DMS114 treated with DMSO at 0.1 percent for 48 hours (cell line): ENCODE data around the gene SUPT20HL1.
"Not testable (repeated sequence)": the region's sequence is repeated elsewhere in the genome, so short reads cannot be mapped to it uniquely, and the experiment has no call there.

ENCODE experiments used
- DNase-seq: peaks from one replicate; lab custom pipeline; 2025; ENCODE audit not compliant: unreplicated experiment; lab: John Stamatoyannopoulos, UW

Gene SUPT20HL1

GRCh38 chrX:24360272-24360671 is at the start of gene SUPT20HL1:
Gene SUPT20HL1 (plus strand): TSS chrX:24360639. CDS start chrX:24362761, 2,122 bp downstream.
- no peak for DNase-seq

GRCh38 chrX:24310916-24311315 is 49.5 kb upstream of the SUPT20HL1 start:
- not testable (repeated sequence) for DNase-seq

- DNase-seq: not testable (repeated sequence)
Observed at GRCh38 chrX:24311507-24312248, 48.8 kb upstream of the SUPT20HL1 start.

- DNase-seq: not testable (repeated sequence)
Observed at GRCh38 chrX:24312249-24312607, 48.2 kb upstream of the SUPT20HL1 start.

DNA sequence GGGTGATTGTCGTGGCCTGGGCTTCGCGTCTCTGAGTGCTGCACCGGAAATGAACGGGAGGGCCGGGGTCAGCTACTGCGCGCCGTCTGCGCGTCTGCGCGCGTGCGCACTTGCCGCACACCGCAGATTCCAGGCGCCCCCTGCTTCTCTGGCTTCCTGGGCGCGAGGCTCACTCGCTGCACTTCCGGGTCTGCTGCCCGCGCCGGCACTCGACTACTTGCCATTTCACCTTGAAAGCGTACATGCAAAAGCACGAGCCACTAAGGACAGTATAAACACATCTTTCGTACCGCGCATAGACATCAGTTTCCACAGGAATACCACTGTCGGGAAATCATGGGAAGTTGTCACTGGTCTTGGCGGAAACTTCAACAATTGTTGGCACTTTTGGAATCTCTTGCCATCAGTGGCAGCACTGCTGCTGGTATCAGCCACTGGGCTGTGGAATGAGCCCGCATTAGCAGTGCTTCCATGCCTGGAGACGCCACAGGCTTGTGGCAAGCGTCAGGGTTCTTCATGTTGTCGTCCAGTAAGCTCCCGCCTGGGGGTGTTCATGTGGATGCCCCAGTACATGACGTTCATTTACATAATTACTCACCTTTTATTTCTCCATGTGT is 46.3 kb upstream of the SUPT20HL1 start, which contains the start of gene SUPT20HL2:
TSS of gene SUPT20HL2 (minus strand) at position 51 of the 617 bp plus-strand sequence. CDS start 754 bp downstream, outside the sequence.
- no peak for DNase-seq

DNA sequence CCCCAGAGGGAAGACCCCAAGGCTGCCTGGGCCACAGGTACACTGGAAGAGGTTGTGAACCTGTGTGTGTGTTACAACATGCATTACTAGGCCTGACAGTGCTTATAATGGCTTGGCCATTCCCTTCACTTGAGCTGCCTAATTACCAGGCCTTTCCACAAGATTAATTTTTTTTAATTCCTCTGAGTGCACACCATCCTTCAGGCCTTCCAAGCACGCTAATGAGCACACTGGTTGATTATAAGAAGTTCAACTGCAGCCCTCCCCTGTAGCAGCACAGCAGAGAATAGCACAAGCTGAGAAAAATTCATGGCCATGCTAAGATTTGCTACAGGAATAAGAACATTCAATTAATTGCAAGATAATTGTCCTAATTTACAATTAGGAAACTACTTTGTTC is 44.3 kb upstream of the SUPT20HL1 start:
- no peak for DNase-seq

GRCh38 chrX:24317567-24317966 is 42.9 kb upstream of the SUPT20HL1 start:
- no peak for DNase-seq

- no peak for DNase-seq
Observed at GRCh38 chrX:24321741-24322395, 38.6 kb upstream of the SUPT20HL1 start.

- DNase-seq: no peak
Observed at GRCh38 chrX:24325231-24325630, 35.2 kb upstream of the SUPT20HL1 start.

DNA sequence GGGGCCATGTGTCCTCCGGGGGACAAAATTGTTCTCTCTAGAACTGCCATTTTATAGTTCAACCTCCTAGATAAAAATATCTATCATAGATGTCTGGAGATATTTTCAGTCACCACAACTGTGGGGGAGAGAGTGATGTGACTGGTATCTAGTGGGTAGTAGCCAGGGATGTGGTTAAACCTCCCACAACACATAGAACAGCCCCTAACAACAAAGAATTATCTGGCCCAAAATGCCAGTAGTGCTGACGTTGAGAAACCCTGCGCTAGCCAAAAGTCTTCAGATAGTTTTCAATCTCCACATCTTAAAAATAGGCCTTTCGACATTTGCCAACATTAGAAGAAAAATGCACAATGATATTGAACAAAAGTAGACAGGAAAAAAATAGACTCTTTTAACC is 27.6 kb upstream of the SUPT20HL1 start:
- DNase-seq: no peak

DNA sequence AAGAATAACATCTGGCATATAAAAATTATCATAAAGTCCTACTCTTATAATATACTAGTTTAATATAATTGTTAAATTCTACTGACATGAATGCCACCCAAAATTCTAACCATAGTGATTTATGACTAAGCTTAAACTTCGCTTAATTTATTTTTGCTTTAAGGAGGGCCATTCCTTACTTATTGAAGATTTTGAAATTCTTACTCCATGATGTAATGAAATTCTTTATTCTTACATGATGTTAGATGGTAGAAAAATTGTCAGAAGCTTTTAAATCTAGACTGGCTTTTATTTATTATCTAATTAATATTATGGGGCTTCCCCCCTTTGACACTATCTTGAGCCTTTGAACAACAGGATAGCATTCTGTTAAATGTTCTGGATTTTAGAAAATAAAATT is 27.1 kb upstream of the SUPT20HL1 start:
- DNase-seq: no peak

DNA sequence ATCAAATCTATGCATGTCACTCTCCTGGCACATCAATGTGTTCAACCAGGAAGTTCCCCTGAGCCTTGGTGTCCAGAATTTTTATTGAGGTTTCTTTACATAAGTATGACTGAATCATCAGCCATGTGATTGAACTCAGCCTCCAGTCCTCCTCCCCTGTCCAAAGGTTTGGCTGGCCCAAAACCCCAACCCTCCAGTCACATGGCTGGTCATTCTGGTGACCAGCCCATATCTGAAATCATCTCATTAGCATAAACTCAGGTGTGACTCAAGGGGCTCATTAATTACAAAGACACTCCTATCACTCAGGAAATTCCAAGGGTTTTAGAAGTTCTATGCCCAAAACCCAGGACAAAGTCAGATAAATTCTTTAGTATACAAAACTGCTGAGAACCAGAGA is 26.0 kb upstream of the SUPT20HL1 start:
- no peak for DNase-seq

- no peak for DNase-seq
Observed at GRCh38 chrX:24335871-24336270, 24.6 kb upstream of the SUPT20HL1 start.

GRCh38 chrX:24339911-24340310 is 20.5 kb upstream of the SUPT20HL1 start:
- no peak for DNase-seq

- DNase-seq: no peak
Observed at GRCh38 chrX:24340501-24340900, 19.9 kb upstream of the SUPT20HL1 start.

DNA sequence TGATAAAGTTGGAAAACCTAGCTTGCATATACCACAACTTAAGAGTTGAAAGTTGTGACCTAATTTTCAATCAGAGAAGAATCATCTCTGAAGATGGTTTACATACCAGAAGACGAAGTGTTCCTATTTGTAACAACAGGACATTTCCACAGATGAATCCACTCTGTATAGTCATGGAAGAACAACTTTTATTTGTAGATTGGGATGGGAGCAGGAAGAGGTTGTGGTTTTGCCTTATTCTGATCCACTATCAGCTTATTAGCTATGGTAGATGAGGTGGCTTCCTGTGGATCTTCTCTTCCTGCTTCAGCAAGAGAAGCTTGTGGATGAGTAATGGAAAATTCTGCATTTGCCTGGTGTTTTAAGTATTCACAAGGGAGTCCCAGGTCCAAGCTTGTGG is 18.6 kb upstream of the SUPT20HL1 start:
- no peak for DNase-seq

GRCh38 chrX:24343719-24344118 is 16.7 kb upstream of the SUPT20HL1 start:
- DNase-seq: no peak

GRCh38 chrX:24347881-24348280 is 12.6 kb upstream of the SUPT20HL1 start:
- no peak for DNase-seq

DNA sequence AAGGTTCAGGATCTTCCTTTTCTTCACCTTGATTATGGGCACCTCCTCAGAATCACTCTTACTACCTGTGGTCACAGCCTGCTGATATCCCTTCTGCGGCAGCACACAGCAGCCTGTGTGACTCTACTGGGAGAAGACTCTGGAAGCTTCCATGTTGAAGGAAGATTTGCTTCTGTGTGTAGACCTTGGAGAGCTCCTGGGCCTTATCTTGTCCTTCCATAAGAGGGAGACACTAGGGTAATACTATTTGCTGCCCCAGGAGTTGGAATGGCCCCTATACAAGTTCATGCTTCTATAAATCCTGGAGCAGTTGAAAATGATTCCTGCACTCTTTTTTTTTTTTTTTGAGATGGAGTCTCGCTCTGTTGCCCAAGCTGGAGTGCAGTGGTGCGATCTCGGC is 10.2 kb upstream of the SUPT20HL1 start:
- no peak for DNase-seq

DNA sequence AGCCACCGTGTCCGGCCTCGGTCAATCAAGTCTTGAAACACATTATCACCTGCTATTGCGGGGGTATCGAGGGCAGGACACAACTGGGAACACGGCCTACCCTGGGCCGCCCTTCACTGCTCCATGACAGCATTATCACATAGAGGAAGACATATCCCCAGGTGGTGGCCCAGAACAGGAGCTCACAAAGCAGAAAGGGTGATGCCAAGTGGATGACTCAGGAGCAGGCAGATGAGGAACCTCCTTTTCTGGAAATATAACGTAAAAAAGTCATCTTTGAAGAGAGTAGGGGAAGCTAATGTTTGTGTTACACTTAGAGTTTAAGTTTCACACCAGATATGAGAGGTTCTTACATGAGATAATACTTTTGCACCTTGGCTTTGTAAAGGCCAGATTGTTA is 5.3 kb upstream of the SUPT20HL1 start:
- DNase-seq: no peak

DNA sequence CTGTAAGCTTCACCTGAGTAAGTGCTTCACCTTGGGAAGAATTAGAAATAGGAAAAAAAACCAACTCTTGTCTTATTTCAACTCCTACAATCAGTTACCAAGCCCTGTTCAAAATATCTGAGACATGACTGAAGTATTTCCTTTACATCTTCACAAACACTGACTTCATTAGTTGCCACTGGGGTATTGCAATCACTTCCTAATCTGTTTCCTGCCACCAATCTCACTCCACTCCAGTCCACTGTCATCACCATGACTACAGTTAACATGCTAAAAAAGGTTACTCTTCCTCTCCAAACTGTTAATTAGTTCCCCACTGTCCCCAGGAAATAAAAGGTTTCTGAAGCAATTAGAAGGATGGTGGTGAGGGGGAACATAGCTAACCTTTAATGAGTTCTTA is 3.3 kb upstream of the SUPT20HL1 start:
- no peak for DNase-seq

DNA sequence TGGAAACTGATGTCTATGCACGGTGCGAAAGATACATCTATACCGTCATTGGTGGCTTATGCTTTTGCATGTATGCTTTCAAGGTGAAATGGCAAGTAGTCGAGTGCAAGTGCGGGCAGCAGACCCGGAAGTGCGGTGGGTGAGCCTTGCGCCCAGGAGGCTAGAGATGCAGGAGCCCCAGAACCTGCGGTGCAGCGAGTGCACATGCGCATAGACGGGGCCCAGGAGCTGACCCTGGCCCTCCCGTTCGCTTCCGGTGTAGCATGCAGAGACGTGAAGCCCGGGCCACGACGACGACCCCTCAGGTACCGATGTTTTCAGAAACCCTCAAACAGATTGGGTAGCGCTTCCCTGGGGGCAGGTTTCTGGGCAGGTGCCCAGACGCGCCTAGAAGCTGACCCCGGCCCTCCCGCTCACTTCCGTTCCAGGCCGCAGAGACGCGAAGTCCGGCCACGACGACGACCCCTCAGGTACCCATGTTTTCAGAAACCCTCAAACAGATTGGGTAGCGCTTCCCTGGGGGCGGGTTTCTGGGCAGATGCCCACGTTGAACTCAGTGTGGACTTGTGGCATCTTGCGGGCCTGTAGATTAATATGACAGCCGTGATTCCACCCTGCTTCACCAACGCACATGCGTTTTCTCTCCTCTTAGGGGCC is 1.8 kb downstream of the SUPT20HL1 start:
- DNase-seq: not testable (repeated sequence)
